RWPE2 (cell line): ENCODE measurements around the gene CDKN2B-AS1.
"Not testable (repeated sequence)": the region's sequence is repeated elsewhere in the genome, so short reads cannot be mapped to it uniquely, and the experiment has no call there.

Source experiments
- ATAC-seq: fragments of 200-7000 bp; cut with Tn5 transposase; 3 replicates; pipeline ENCODE4 v1.9.1; 2021; ENCODE audit warnings: low read depth
- DNase-seq: peaks from one replicate; pipeline ENCODE4 v3.0.0-alpha.2; 2020; ENCODE audit warnings: low spot score
- H3K27ac ChIP-seq: fragments of 450-650 bp; 2 replicates; pipeline ENCODE4 v1.5.1; 2017; ENCODE audit warnings: mild to moderate bottlenecking; ENCODE audit not compliant: poor library complexity, severe bottlenecking
- H3K27me3 ChIP-seq: fragments of 250-450 bp; sonication (Bioruptor Pico); 2 replicates; pipeline ENCODE4 v1.5.1; 2021; ENCODE audit warnings: mild to moderate bottlenecking, moderate library complexity; ENCODE audit not compliant: insufficient read depth, poor library complexity, severe bottlenecking
- H3K36me3 ChIP-seq: fragments of 250-450 bp; sonication (Bioruptor Pico); 2 replicates; pipeline ENCODE4 v1.5.1; 2020; ENCODE audit warnings: low read depth, mild to moderate bottlenecking, moderate library complexity
- H3K4me1 ChIP-seq: fragments of 250-450 bp; sonication (Bioruptor Pico); 2 replicates; pipeline ENCODE4 v1.5.1; 2021; ENCODE audit warnings: mild to moderate bottlenecking, moderate library complexity; ENCODE audit not compliant: insufficient read depth, poor library complexity, severe bottlenecking
- H3K4me3 ChIP-seq: fragments of 250-450 bp; sonication (Bioruptor Pico); 2 replicates; pipeline ENCODE4 v1.5.1; 2021; ENCODE audit warnings: mild to moderate bottlenecking, moderate library complexity; ENCODE audit not compliant: severe bottlenecking
- H3K9me3 ChIP-seq: fragments of 250-450 bp; sonication (Bioruptor Pico); 2 replicates; pipeline ENCODE4 v1.5.1; 2021; ENCODE audit warnings: mild to moderate bottlenecking, moderate library complexity; ENCODE audit not compliant: severe bottlenecking
- TF ChIP-seq, protein P1 (sequence below): fragments of 450-650 bp; IDR thresholded peaks from one replicate; pipeline ENCODE4 v1.5.1; 2017; ENCODE audit warnings: mild to moderate bottlenecking, moderate library complexity; ENCODE audit not compliant: poor library complexity, severe bottlenecking

The CDKN2B-AS1 gene

DNA sequence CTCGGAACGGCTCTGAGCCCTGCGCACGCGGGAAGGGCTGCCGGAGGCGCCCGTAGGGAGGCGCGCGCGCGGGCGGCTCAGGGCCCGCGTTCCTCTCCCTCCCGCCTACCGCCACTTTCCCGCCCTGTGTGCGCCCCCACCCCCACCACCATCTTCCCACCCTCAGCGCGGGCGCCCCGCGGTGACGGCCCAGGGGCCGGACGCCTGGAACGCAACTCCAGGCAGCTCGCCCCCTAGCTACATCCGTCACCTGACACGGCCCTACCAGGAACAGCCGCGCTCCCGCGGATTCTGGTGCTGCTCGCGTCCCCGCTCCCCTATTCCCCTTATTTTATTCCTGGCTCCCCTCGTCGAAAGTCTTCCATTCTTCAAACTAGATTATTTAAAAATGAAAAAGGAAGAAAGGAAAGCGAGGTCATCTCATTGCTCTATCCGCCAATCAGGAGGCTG is at the start of gene CDKN2B-AS1:
Gene CDKN2B-AS1 (plus strand): TSS at position 236 of the 450 bp plus-strand sequence.
- H3K4me3 ChIP-seq, result peak within 1 kb of the TSS; percentile 79
- H3K4me1 ChIP-seq, result peaks cover 25% of the 10 kb centered on the region
- DNase-seq (peak; percentile 86), ATAC-seq (peak; percentile 68)
- TF ChIP-seq, protein P1, sequence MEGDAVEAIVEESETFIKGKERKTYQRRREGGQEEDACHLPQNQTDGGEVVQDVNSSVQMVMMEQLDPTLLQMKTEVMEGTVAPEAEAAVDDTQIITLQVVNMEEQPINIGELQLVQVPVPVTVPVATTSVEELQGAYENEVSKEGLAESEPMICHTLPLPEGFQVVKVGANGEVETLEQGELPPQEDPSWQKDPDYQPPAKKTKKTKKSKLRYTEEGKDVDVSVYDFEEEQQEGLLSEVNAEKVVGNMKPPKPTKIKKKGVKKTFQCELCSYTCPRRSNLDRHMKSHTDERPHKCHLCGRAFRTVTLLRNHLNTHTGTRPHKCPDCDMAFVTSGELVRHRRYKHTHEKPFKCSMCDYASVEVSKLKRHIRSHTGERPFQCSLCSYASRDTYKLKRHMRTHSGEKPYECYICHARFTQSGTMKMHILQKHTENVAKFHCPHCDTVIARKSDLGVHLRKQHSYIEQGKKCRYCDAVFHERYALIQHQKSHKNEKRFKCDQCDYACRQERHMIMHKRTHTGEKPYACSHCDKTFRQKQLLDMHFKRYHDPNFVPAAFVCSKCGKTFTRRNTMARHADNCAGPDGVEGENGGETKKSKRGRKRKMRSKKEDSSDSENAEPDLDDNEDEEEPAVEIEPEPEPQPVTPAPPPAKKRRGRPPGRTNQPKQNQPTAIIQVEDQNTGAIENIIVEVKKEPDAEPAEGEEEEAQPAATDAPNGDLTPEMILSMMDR, result peak; percentile 37
- peaks cover 42% of the 10 kb centered on the region for H3K36me3 ChIP-seq
- peak within 1 kb of the TSS; percentile 89 for H3K27ac ChIP-seq
- H3K9me3 ChIP-seq, result no peaks in the 10 kb centered on the region
- no peaks in the 10 kb centered on the region for H3K27me3 ChIP-seq

GRCh38 chr9:21945606-21946005 is 49.0 kb upstream of the CDKN2B-AS1 start:
- no peak for ATAC-seq
- no peaks in the 10 kb centered on the region for H3K27me3 ChIP-seq
- no peaks in the 10 kb centered on the region for H3K9me3 ChIP-seq
- TF ChIP-seq, protein P1, result no peak
- no peak for DNase-seq
- no peaks in the 10 kb centered on the region for H3K4me1 ChIP-seq
- H3K4me3 ChIP-seq, result no peak overlapping the region
- no peak overlapping the region for H3K27ac ChIP-seq
- H3K36me3 ChIP-seq, result no peaks in the 10 kb centered on the region

- TF ChIP-seq, protein P1, result no peak
- DNase-seq (no peak), ATAC-seq (no peak)
These were observed 35.8 kb upstream of the CDKN2B-AS1 start for GRCh38 chr9:21958833-21959232.

GRCh38 chr9:21959268-21959667 is 35.3 kb upstream of the CDKN2B-AS1 start:
- not testable (repeated sequence) for DNase-seq, H3K27me3 ChIP-seq, H3K27ac ChIP-seq, H3K36me3 ChIP-seq, H3K9me3 ChIP-seq, ATAC-seq, H3K4me1 ChIP-seq, H3K4me3 ChIP-seq

More at GRCh38 chr9:21958833-21959232, 35.8 kb upstream of the CDKN2B-AS1 start:
- Histone ChIP-seq H3K4me1 (no peaks in the 10 kb centered on the region), H3K9me3 (no peaks in the 10 kb centered on the region), H3K36me3 (no peaks in the 10 kb centered on the region), H3K4me3 (no peak overlapping the region), H3K27ac (no peak overlapping the region), H3K27me3 (no peaks in the 10 kb centered on the region)

GRCh38 chr9:21961569-21961968 is 33.0 kb upstream of the CDKN2B-AS1 start:
- TF ChIP-seq, protein P1, result no peak
- no peaks in the 10 kb centered on the region for H3K27me3 ChIP-seq
- H3K27ac ChIP-seq, result no peak overlapping the region
- no peaks in the 10 kb centered on the region for H3K9me3 ChIP-seq
- DNase-seq (no peak), ATAC-seq (no peak)
- H3K36me3 ChIP-seq, result no peaks in the 10 kb centered on the region
- H3K4me3 ChIP-seq, result no peak overlapping the region
- H3K4me1 ChIP-seq, result no peaks in the 10 kb centered on the region
